Thyroid gland (tissue), 4 donors: ENCODE data around the gene UPK2. TPM values are rescaled to one million over a fixed set of nuclear protein-coding genes. Genes with fewer than 3 reads are reported as not detected.

Experiments used
- DNase-seq, 2 donors: peaks; one replicate each; pipeline ENCODE4 v3.0.0-alpha.2; 2019
- H3K27ac ChIP-seq, 3 donors: fragments of 200-600 bp; sonication (generic); 1 replicate in 2 of 3; 2 replicates in 1 of 3; pipeline ENCODE4 v1.5.1; 2016 to 2019; ENCODE audit warnings: mild to moderate bottlenecking in 1 of 3, moderate library complexity in 1 of 3
- H3K27me3 ChIP-seq: fragments of 200-600 bp; sonication (generic); one replicate; pipeline ENCODE4 v1.5.1; 2019
- H3K36me3 ChIP-seq, 2 donors: fragments of 200-600 bp; sonication (generic); one replicate each; pipeline ENCODE4 v1.5.1; 2016 to 2019
- H3K4me1 ChIP-seq, 2 donors: fragments of 200-600 bp; sonication (generic); one replicate each; pipeline ENCODE4 v1.5.1; 2017 to 2019
- H3K4me3 ChIP-seq, 3 donors: fragments of 200-600 bp; sonication (generic); replicated peaks in 1 of 3; 1 replicate in 2 of 3; 2 replicates in 1 of 3; pipeline ENCODE4 v1.5.1; 2016; ENCODE audit warnings: mild to moderate bottlenecking in 1 of 3
- H3K9me3 ChIP-seq: fragments of 200-600 bp; sonication (generic); one replicate; pipeline ENCODE4 v1.5.1; 2017
- POLR2A ChIP-seq, 2 donors: fragments of 450-650 bp; IDR thresholded peaks; one replicate each; pipeline ENCODE4 v1.6.1; 2017; ENCODE audit warnings: antibody characterized with exemption in 2 of 2, mild to moderate bottlenecking in 2 of 2, moderate library complexity in 1 of 2
- WGBS, 2 donors: methylation state at CpG; one replicate each; pipeline ENCODE4 v1.1.5; 2017; 5-methylcytosine and 5-hydroxymethylcytosine counted together
- intact Hi-C: fragments of 100-400 bp; cut with DNase I; formaldehyde crosslinking; loops from one replicate; pipeline ENCODE4 v1.15.1; 2023
- total RNA-seq, 4 donors: library from RNA; depleted of rRNA; stranded (reverse); fragments of >200 nt; gene quantifications; one replicate each; pipeline ENCODE4 v1.2.3, GENCODE V29; 2016
- TF ChIP-seq, protein P1 (sequence below), 6 experiments: fragments of 200-600 bp in 3 of 6; fragments of 450-650 bp in 3 of 6; sonication (generic) in 3 of 6; IDR thresholded peaks; one replicate each; pipeline ENCODE4 v1.5.1; 2016 to 2019; ENCODE audit warnings: antibody characterized with exemption in 6 of 6, mild to moderate bottlenecking in 2 of 6, inconsistent platforms in 1 of 6, moderate library complexity in 1 of 6

Gene UPK2
- total RNA-seq, 4 donors from 2014 or later = not detected

DNA sequence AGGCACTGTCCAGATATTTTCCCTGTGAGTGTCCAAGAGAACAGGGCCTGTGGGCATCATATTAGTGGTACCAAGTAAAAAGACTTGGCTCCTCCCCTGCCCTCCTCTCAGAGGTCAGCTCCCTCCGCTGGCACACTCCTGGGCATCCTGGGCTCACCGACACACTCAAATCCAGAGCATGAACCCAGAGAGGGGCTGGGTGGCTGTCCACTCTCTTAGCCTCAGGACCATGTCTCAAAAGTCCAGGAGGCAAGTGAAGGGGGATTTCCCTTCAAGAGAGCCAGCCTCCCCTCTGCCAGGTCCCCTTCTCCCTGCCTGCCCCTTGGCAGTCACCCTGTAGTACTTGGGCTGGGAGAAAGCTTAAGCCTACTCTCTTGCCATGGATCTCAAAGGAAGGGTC is 40.7 kb upstream of the UPK2 start:
- no peak for TF ChIP-seq POLR2A (IDR thresholded peaks at IDR 0.05)
- TF ChIP-seq, protein P1, sequence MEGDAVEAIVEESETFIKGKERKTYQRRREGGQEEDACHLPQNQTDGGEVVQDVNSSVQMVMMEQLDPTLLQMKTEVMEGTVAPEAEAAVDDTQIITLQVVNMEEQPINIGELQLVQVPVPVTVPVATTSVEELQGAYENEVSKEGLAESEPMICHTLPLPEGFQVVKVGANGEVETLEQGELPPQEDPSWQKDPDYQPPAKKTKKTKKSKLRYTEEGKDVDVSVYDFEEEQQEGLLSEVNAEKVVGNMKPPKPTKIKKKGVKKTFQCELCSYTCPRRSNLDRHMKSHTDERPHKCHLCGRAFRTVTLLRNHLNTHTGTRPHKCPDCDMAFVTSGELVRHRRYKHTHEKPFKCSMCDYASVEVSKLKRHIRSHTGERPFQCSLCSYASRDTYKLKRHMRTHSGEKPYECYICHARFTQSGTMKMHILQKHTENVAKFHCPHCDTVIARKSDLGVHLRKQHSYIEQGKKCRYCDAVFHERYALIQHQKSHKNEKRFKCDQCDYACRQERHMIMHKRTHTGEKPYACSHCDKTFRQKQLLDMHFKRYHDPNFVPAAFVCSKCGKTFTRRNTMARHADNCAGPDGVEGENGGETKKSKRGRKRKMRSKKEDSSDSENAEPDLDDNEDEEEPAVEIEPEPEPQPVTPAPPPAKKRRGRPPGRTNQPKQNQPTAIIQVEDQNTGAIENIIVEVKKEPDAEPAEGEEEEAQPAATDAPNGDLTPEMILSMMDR (IDR thresholded peaks at IDR 0.05) = no peak
- H3K4me1 ChIP-seq = peaks cover 98 to 100% of the 10 kb centered on the region in 2 donors
- no peaks in the 10 kb centered on the region for H3K27me3 ChIP-seq
- no peaks in the 10 kb centered on the region for H3K36me3 ChIP-seq
- DNase-seq = no peak
- intact Hi-C loops = no loop called here
- H3K27ac ChIP-seq = peak overlapping the region; percentile 97 to 99 (median 97)
- WGBS, 2 donors = 76 to 80% methylated on average over 1 to 2 of the region's 2 CpGs
- H3K9me3 ChIP-seq = no peaks in the 10 kb centered on the region
- H3K4me3 ChIP-seq = no peak overlapping the region

DNA sequence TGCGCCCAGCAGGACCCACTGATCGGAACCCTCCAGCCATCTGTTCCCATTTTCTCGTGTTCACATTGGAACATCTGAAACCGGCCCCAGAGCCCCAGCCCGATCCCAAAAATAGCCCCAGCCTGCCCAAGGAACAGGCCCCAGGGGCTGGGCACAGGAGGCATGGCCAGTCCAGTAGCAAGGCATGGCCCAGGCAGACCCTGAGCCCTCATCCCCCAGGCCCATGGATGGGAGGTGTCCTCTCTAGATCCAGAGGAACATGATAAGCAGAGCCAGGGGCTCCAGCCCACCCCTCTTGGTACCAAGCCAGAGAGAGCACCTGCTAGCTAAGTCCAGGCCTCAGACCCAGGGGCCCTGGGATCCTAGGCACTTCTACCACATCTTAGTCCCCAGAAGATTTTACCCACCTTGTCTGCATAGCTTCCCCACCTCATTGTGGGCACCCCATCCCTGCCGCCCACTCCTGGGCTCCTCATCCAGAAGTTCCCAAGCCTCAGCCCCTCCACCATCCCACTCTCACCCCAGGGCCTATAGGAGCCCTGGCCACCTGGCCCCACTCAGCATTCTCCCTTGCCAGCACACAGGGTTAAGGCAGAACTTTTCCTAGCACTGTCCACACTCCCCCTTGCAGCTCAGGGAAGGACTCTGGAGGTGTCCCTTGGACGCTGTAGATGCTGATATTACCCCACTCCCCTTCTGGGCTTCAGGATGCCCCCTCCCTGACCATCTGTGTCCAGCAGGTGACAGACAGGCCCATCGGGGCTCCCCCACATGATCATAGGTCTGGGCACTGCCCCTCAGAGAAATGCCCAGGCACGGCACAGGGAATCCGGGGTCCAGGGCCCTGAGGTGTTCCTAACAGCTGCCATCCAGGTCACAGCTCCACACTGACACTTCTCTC is 39.9 kb upstream of the UPK2 start:
- 59 to 67% methylated on average over 9 to 10 of the region's 10 CpGs for WGBS, 2 donors
- H3K4me3 ChIP-seq = no peak overlapping the region
- no peaks in the 10 kb centered on the region for H3K36me3 ChIP-seq
- H3K4me1 ChIP-seq = peaks cover 98 to 100% of the 10 kb centered on the region in 2 donors
- TF ChIP-seq POLR2A (IDR thresholded peaks at IDR 0.05) = no peak
- H3K27me3 ChIP-seq = no peaks in the 10 kb centered on the region
- H3K27ac ChIP-seq = peak overlapping the region; percentile 97 to 99 (median 97)
- DNase-seq = no peak
- intact Hi-C loops = no loop called here
- no peaks in the 10 kb centered on the region for H3K9me3 ChIP-seq

DNA sequence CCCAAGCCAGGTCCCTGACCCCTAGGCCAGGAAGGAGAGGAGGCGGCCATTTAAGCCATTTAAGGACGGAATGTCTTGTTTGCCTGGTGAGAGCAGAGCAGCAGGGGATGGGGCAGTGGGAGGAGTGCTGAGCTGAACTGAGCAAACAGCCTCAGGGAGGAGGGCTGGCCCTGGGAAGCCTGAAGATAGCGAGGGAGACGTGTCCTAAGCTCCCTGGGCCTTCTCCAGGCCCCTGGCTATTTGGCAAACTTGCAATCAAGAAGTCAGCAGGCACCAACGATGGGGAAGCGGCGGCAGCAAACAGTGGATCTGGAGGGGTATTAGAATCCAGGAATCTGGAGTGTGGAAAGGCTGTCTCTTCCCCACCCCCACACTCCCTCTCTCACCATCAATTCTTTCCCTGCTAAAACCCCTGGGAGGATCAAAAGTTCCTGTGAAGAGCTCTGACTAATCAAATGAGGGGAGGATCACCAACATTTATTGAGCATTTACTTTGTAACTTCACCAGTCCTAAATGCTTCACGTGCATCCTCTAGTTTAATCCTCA is 39.2 kb upstream of the UPK2 start:
- WGBS, 2 donors = 56% methylated on average over 6 to 8 of the region's 8 CpGs
- DNase-seq = peak; percentile 51 to 53
- H3K4me3 ChIP-seq = no peak overlapping the region
- H3K27ac ChIP-seq = peak overlapping the region; percentile 97 to 99 (median 97)
- no peaks in the 10 kb centered on the region for H3K9me3 ChIP-seq
- no peaks in the 10 kb centered on the region for H3K27me3 ChIP-seq
- TF ChIP-seq, protein P1 (IDR thresholded peaks at IDR 0.05) = no peak
- peak in 1 of 2 donors; percentile 20 for TF ChIP-seq POLR2A (IDR thresholded peaks at IDR 0.05)
- no peaks in the 10 kb centered on the region for H3K36me3 ChIP-seq
- H3K4me1 ChIP-seq = peaks cover 98 to 100% of the 10 kb centered on the region in 2 donors
- intact Hi-C loops = no loop called here

DNA sequence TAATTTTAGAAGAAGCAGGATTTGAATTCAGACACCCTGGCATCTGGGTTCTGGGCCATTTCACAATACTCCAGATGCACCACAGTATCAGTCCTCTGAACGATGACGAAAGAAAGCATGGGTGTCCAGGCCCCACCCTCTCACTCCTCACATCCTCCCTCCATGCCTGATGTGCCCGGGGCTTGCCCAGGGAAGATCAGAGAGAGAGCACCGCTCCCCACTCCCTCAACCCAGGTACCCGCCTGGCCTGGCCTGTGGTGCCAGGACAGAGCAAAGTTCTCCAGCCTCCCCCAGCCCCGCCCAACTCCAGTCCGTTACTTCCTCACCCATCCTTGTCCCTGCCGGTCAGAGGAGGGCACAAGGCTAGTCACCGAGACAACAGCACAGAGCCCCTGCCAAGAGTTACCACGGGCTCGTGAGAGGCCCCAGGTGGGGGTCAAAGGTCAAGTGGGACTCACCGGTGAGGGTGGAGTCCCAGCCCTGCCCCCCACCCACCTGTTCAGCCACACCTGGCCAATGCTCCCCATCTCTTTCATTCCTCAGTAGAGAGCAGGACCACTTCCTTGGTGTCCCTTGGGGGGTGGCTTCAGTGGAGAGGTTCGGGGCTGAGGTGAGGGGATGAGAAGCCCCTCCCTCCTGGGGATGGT is 38.5 kb upstream of the UPK2 start:
- TF ChIP-seq POLR2A (IDR thresholded peaks at IDR 0.05) = no peak
- TF ChIP-seq, protein P1 (IDR thresholded peaks at IDR 0.05) = no peak
- DNase-seq = peak; percentile 49 to 57
- Histone ChIP-seq H3K4me3 (peak overlapping the region in 1 of 3 donors; percentile 14), H3K9me3 (no peaks in the 10 kb centered on the region), H3K27me3 (no peaks in the 10 kb centered on the region), H3K36me3 (no peaks in the 10 kb centered on the region), H3K4me1 (peaks cover 98 to 100% of the 10 kb centered on the region in 2 donors), H3K27ac (peak overlapping the region; percentile 97 to 99 (median 97))
- intact Hi-C loops = no loop called here
- 24 to 29% methylated on average over 5 to 13 of the region's 13 CpGs for WGBS, 2 donors

DNA sequence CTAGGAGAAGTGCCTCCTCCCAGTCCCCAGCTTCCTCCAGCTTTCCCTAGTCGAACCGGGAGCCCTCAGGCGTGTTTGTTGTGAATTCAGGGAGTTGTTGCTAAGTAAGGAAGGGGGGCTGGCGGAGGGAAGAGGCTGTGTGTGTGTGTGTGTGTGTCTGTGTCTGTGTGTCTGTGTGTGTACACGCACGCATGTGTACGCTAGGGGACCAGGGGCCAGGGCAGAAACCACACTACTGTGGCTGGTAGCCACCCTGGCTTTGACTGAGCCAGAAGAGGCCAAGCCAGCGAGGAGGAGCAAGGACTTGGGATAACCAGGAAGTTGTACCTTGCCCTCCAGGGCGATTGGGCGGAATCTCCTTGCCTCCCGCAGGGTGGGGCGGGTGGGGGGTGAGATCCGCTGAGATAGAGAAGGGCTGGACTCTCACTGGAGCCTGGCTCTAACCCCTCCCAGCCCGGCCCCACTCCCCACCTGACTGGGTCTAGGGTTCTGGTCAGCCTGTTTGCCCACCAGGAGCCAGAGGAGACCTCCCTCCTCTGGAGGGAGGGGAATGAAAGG is 37.9 kb upstream of the UPK2 start:
- Histone ChIP-seq H3K4me1 (peaks cover 98 to 100% of the 10 kb centered on the region in 2 donors), H3K9me3 (no peaks in the 10 kb centered on the region), H3K27ac (peak overlapping the region; percentile 97 to 99 (median 97)), H3K27me3 (no peaks in the 10 kb centered on the region), H3K4me3 (peak overlapping the region in 1 of 3 donors; percentile 14), H3K36me3 (no peaks in the 10 kb centered on the region)
- peak; percentile 68 to 75 for DNase-seq
- 5 to 13% methylated on average over 6 to 14 of the region's 14 CpGs for WGBS, 2 donors
- intact Hi-C loops = no loop called here
- peak in 1 of 2 donors; percentile 17 for TF ChIP-seq POLR2A (IDR thresholded peaks at IDR 0.05)
- TF ChIP-seq, protein P1 (IDR thresholded peaks at IDR 0.05) = peak in 1 of 6 experiments; percentile 4
